ENCODE results near the gene TTLL6. TPM values are rescaled to one million over a fixed set of nuclear protein-coding genes. Genes with fewer than 3 reads are reported as not detected.

The TTLL6 gene
- total RNA-seq, 2 donors from 2014 or later = not detected

- H3K9me3 ChIP-seq (ENCODE audit: control insufficient read depth, low read length, poor library complexity, severe bottlenecking) = no peaks in the 10 kb centered on the region
- H3K27me3 Mint-ChIP-seq = peaks cover 81% of the 10 kb centered on the region
- H3K27ac Mint-ChIP-seq = no peak overlapping the region
- H3K4me3 Mint-ChIP-seq = no peak overlapping the region
- no peak for ATAC-seq
- DNase-seq = no peak
- H3K36me3 Mint-ChIP-seq (ENCODE audit: low read depth) = peaks cover 8% of the 10 kb centered on the region
- H3K4me1 Mint-ChIP-seq = peaks cover 13% of the 10 kb centered on the region
These were observed 65.9 kb downstream of the TTLL6 start for GRCh38 chr17:48751172-48751571.

DNA sequence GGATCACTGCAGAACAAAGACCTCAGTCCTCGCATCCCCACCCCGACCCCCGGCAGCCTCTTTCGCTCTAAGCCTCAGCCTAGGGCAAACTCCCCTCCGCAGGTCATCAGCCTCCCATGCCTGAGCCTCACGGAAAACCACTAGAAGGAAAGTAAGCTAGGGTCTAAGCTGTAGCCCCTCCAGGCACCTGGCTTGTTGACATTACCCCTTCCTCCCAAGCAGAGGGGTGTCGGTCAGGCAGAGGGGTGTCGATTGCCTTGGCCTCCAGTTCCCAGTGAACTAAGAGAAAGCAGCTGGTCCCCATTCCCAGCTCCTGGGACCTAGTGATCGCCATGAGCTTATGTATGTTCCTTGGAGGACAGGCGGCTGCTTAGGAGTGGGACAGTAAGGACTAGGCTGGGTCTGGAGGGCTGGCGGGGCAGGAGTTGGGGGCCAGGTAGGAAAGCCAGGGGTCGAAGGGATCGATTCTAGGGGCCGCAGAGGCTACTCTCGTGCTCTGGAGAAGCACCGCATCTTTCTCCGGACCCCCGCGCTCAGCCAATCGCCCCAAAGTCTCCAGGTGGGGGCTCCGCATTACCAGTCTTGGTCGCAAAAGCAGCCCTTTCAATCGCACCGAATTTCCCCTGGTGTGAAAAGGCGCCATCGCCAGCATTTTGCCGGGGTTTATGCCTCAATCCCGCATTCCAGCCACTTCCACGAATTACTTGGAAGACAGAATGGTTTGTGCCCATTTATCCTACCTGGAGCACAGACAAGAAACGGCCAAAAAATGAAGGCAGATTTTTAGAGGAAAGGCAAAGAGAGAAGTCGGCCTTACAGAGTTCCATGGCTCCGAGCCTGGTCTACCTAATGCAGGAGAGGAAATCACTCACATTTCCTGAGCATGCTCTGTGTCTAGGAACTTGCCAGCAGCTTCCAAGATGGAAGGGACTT lies 67.1 kb downstream of the TTLL6 start:
- Mint-ChIP-seq H3K4me1 (peaks cover 16% of the 10 kb centered on the region), H3K4me3 (no peak overlapping the region), H3K27me3 (peaks cover 82% of the 10 kb centered on the region), H3K36me3 (ENCODE audit: low read depth) (peaks cover 8% of the 10 kb centered on the region), H3K27ac (no peak overlapping the region)
- DNase-seq (no peak), ATAC-seq (no peak)
- H3K9me3 ChIP-seq (ENCODE audit: control insufficient read depth, low read length, poor library complexity, severe bottlenecking) = no peaks in the 10 kb centered on the region

- H3K4me3 Mint-ChIP-seq = no peak overlapping the region
- no peak for ATAC-seq
- peaks cover 5% of the 10 kb centered on the region for H3K36me3 Mint-ChIP-seq (ENCODE audit: low read depth)
- no peak for DNase-seq
- no peak overlapping the region for H3K27ac Mint-ChIP-seq
- peaks cover 16% of the 10 kb centered on the region for H3K4me1 Mint-ChIP-seq
- H3K27me3 Mint-ChIP-seq = peaks cover 84% of the 10 kb centered on the region
- no peaks in the 10 kb centered on the region for H3K9me3 ChIP-seq (ENCODE audit: control insufficient read depth, low read length, poor library complexity, severe bottlenecking)
These were observed 68.1 kb downstream of the TTLL6 start for GRCh38 chr17:48748718-48749566.

- H3K27ac Mint-ChIP-seq = no peak overlapping the region
- DNase-seq = no peak
- H3K27me3 Mint-ChIP-seq = peaks cover 84% of the 10 kb centered on the region
- H3K4me3 Mint-ChIP-seq = peak overlapping the region; percentile 21
- H3K9me3 ChIP-seq (ENCODE audit: control insufficient read depth, low read length, poor library complexity, severe bottlenecking) = no peaks in the 10 kb centered on the region
- H3K4me1 Mint-ChIP-seq = peaks cover 16% of the 10 kb centered on the region
- peaks cover 5% of the 10 kb centered on the region for H3K36me3 Mint-ChIP-seq (ENCODE audit: low read depth)
- no peak for ATAC-seq
These were observed 69.3 kb downstream of the TTLL6 start for GRCh38 chr17:48747445-48748363.

DNA sequence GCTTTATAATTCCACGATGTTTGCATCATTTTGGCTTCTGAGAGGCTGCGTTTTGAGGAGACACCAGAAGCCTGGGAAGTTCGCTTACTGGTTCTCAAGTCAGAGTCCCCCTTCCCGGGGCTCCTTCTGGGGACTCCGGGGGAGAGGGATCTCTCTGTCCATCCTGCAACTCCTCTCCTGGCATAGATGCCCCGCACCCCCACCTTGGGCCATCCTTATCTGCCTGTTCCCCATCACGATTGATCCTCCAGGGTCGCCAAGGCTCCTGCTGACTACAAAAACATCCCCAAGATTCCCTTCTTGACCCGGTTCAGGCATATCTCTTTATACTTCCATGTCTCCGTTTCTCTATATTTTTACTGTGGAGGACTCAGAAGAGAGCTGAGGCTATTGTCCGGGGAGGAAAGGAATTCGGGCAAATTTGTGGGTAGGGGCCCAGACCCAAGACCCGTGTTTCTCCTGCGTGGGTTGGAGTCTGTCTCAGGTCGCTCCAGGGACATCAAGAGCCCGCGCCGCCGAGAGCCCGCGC lies 70.0 kb downstream of the TTLL6 start:
- Mint-ChIP-seq H3K4me1 (peaks cover 15% of the 10 kb centered on the region), H3K27ac (peak overlapping the region; percentile 29), H3K36me3 (ENCODE audit: low read depth) (peaks cover 5% of the 10 kb centered on the region), H3K27me3 (peaks cover 84% of the 10 kb centered on the region), H3K4me3 (no peak overlapping the region)
- ATAC-seq (no peak), DNase-seq (no peak)
- no peaks in the 10 kb centered on the region for H3K9me3 ChIP-seq (ENCODE audit: control insufficient read depth, low read length, poor library complexity, severe bottlenecking)

GRCh38 chr17:48745381-48746275 lies 71.4 kb downstream of the TTLL6 start:
- no peak overlapping the region for H3K4me3 Mint-ChIP-seq
- H3K27ac Mint-ChIP-seq = no peak overlapping the region
- H3K4me1 Mint-ChIP-seq = peaks cover 9% of the 10 kb centered on the region

GRCh38 chr17:48740537-48740936 lies 76.5 kb downstream of the TTLL6 start:
- H3K36me3 Mint-ChIP-seq (ENCODE audit: low read depth) = peaks cover 3% of the 10 kb centered on the region

More at GRCh38 chr17:48745381-48746275, 71.4 kb downstream of the TTLL6 start:
- no peak for DNase-seq
- ATAC-seq = no peak
- Mint-ChIP-seq H3K27me3 (peaks cover 85% of the 10 kb centered on the region), H3K36me3 (ENCODE audit: low read depth) (no peaks in the 10 kb centered on the region)
- H3K9me3 ChIP-seq (ENCODE audit: control insufficient read depth, low read length, poor library complexity, severe bottlenecking) = no peaks in the 10 kb centered on the region

GRCh38 chr17:48738803-48739526 lies 78.1 kb downstream of the TTLL6 start:
- H3K27ac Mint-ChIP-seq = no peak overlapping the region

More at GRCh38 chr17:48740537-48740936, 76.5 kb downstream of the TTLL6 start:
- H3K27me3 Mint-ChIP-seq = peaks cover 88% of the 10 kb centered on the region
- no peaks in the 10 kb centered on the region for H3K9me3 ChIP-seq (ENCODE audit: control insufficient read depth, low read length, poor library complexity, severe bottlenecking)
- no peak overlapping the region for H3K4me3 Mint-ChIP-seq
- DNase-seq (no peak), ATAC-seq (no peak)
- H3K27ac Mint-ChIP-seq = no peak overlapping the region
- peaks cover 4% of the 10 kb centered on the region for H3K4me1 Mint-ChIP-seq

GRCh38 chr17:48738424-48738802 lies 78.6 kb downstream of the TTLL6 start:
- Mint-ChIP-seq H3K36me3 (ENCODE audit: low read depth) (peaks cover 7% of the 10 kb centered on the region), H3K27me3 (peaks cover 88% of the 10 kb centered on the region), H3K4me1 (peaks cover 10% of the 10 kb centered on the region), H3K27ac (no peak overlapping the region), H3K4me3 (peak overlapping the region; percentile 59)
- DNase-seq (no peak), ATAC-seq (no peak)
- no peaks in the 10 kb centered on the region for H3K9me3 ChIP-seq (ENCODE audit: control insufficient read depth, low read length, poor library complexity, severe bottlenecking)

More at GRCh38 chr17:48738803-48739526, 78.1 kb downstream of the TTLL6 start:
- no peak for DNase-seq
- Mint-ChIP-seq H3K4me3 (peak overlapping the region; percentile 59), H3K4me1 (peaks cover 5% of the 10 kb centered on the region), H3K27me3 (peaks cover 88% of the 10 kb centered on the region), H3K36me3 (ENCODE audit: low read depth) (peaks cover 3% of the 10 kb centered on the region)
- H3K9me3 ChIP-seq (ENCODE audit: control insufficient read depth, low read length, poor library complexity, severe bottlenecking) = no peaks in the 10 kb centered on the region
- no peak for ATAC-seq

DNA sequence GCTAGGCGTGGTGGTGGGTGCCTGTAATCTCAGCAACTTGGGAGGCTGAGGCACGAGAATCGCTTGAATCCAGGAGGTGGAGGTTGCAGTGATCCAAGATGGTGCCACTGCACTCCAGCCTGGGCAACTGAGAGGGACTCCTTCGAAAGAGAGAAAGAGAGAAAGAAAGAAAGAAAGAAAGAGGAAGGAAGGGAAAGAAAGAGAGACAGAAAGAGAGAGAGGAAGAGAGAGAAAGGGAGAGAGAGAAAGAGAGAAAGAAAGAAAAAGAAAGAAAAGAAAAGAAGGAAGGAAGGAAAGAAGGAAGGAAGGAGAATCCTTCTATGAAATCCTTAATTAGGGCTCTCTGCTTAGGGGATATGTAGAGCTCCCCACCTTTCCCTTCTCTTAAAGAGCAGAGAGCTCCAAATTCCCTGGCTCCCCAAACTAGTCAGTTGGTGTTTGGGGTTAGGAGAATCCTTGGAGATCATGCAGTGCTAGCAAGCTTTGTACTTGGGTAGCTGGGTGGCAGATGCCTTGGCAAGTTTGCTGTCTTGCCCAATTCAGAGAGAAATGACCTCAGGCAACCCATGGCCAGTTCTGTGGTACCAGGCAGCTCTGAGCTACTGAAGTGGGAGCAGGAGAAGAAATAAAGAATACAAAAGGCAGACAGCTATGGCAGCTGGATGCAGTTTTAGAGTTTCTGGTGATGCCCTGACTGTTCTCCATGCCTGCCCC lies 79.5 kb downstream of the TTLL6 start:
- no peak for DNase-seq
- no peak for ATAC-seq
- H3K4me1 Mint-ChIP-seq = peaks cover 15% of the 10 kb centered on the region
- no peaks in the 10 kb centered on the region for H3K9me3 ChIP-seq (ENCODE audit: control insufficient read depth, low read length, poor library complexity, severe bottlenecking)
- peaks cover 8% of the 10 kb centered on the region for H3K36me3 Mint-ChIP-seq (ENCODE audit: low read depth)
- peak overlapping the region; percentile 37 for H3K4me3 Mint-ChIP-seq
- H3K27ac Mint-ChIP-seq = no peak overlapping the region
- peaks cover 88% of the 10 kb centered on the region for H3K27me3 Mint-ChIP-seq

DNA sequence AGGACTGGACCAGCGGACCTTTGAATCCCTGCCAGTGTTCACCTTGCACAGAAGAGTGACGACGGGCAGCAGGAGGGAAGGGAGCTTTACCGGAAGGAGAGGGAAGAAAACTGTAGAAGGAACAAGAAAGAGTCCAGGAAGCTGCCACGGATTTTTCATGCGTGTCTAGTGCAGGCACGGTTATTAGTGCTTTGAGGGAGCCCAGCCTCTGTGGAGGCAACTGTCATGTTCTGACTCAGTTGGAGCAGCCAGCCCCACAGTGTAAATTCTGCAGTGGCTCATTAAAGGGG lies 82.0 kb downstream of the TTLL6 start:
- H3K4me3 Mint-ChIP-seq = no peak overlapping the region
- H3K9me3 ChIP-seq (ENCODE audit: control insufficient read depth, low read length, poor library complexity, severe bottlenecking) = peaks cover 2% of the 10 kb centered on the region
- peaks cover 15% of the 10 kb centered on the region for H3K4me1 Mint-ChIP-seq
- peaks cover 10% of the 10 kb centered on the region for H3K36me3 Mint-ChIP-seq (ENCODE audit: low read depth)
- DNase-seq (no peak), ATAC-seq (no peak)
- H3K27ac Mint-ChIP-seq = no peak overlapping the region
- peaks cover 92% of the 10 kb centered on the region for H3K27me3 Mint-ChIP-seq
